NCI-H2196 (cell line): ENCODE results near the gene GFOD2.
A peak's percentile ranks its signal among the peaks of the same experiment; 100 is the strongest.

Experiments
- DNase-seq: peaks from one replicate; lab custom pipeline; 2025; ENCODE audit not compliant: unreplicated experiment; lab: John Stamatoyannopoulos, UW

The GFOD2 gene

DNA sequence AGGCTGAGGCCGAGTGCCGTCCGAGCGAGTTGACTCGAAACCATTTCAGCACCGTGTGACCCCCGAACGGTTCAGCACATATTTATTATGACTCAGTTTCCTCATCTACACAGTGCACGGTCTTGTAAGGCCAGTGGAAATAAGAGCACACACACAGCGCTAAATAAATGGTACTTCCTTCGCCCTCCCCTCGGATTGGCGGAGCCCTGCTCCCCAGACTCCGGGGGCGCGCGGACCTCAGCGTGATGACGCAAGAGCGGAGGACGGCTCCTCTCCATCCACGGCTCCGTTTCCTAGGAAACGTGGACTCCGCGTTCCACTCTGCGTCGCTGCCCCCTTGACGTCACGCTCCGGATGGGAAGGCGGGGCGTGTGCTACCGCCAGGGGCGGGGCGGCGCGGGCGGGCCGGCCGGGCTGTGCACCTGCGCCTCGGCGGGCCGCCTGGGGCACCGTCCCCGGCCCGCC lies 58.5 kb downstream of the GFOD2 start, which contains the start of gene PARD6A:
PARD6A (plus strand) TSS at position 397 of the 465 bp plus-strand sequence. CDS start 79 bp downstream, outside the sequence.
- peak; percentile 93 for DNase-seq

DNA sequence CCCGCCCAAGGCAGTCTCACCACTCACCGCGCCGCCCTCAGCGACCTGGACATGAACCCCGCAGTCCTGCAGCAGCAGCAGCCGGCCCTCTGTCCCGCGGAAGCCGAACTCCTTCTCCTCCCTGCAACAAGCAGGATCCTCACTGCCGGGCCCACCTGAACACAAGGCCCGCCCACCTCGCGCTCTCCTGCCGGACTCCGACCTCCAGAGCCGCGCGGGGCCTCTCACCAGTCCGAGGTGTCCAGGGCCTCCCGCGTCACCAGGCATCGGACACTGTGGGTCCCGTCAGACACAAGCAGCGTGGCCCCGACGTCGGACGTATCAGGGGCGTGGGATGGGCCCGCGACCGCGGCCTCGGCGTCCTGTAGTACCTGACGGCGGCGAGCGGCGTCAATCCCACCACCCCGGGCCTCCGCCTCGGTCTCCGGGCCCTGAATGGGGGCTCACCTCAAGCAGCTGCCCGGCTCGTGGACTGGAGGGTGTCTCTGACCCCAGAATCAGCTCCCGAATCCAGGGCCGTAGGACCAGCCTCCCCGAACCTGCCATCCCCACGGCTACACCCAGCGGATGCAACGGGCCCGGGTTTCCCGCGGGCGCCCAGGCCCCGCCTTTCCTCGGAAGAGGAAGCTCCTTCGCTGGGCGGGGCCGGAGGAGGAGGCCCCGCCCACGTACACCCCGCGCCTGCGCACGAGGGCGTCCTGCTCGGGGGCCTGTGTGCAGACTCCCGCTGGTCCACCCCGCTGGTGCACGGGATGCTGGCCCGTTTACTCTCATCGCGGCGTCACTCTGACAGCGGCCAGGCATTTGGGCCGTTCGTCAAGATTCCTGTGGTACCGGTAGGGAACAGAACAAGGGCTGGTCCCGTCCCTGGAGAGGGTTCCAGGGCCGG lies 59.2 kb downstream of the GFOD2 start, which contains the start of gene ACD:
ACD (minus strand) TSS at position 586 of the 889 bp plus-strand sequence; CDS start at position 546, 40 bp downstream.
- peak; percentile 85 for DNase-seq

DNA sequence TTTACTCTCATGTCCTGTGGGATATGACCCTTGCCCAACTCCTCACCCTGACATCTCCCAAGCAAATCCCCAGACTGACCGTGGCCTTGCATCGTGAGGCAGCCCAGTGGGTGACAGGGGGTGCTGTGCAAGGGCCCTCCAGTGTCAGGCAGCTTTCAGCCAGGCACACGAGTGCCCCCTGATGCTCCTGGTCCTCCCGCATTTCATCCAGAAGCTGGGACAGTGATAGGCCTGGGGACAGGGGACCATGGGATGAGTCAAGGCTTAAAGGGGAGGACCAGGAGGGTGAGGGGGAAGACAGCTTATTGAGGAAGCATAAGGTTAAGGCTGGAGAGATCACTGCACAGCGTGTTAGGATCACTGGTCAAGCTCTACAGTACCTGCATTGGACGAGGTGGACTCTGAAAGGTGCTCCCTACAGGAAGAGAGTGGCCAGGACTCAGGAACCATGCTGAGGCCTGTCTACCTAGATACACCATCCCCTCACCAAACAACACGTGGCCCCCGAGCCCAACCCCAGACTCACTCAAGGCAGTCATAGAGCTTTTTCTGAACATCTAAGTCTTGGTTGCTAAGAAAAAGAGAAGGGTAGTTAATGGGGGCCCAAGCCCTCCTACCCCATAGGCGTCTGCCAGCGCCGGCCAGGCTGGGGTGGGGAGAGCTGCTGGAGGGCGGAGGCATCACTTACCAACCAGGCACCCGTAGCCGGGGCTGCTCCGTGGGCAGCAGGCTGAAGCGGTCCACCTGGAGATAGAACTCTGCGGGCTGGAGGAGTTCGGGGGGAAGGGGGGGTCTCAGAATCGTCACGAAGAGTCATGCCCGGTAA lies 60.1 kb downstream of the GFOD2 start:
- no peak for DNase-seq

DNA sequence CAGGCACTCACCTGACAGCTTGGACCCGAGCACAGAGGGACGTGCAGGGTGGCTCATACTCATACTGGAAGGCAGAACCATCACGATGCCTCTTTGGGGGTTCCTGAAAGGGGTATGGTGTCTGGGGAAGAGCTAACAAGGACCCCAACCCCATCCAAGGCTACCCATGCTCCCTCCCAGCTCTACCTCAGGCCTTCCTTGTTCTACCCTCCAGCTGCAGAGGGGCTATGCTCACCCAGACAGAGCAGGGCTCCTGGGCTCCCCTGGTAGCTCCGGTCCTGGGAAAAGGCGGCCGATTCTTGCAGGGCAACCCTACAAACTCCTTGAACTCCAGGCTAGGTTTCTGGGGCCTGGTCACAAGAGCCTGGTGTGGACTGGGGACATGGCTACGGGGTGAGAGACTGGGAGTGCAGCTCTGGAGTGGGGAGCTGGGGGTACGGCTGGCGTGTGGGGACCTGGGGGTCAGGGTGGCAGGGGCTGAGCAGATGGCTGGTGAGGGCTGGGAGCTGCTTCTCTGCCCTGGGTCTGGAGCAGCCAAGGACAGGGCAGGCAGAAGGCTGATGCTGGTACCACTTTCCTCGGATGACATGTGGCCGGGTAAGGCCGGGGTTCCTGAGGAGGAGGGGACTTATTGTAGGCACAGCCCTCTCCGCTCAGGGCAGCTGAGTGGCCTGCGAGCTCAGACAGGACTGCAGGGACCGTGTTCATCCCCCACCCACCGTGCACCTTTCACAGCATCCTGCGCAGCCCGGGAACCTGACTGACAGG lies 61.2 kb downstream of the GFOD2 start:
- no peak for DNase-seq

DNA sequence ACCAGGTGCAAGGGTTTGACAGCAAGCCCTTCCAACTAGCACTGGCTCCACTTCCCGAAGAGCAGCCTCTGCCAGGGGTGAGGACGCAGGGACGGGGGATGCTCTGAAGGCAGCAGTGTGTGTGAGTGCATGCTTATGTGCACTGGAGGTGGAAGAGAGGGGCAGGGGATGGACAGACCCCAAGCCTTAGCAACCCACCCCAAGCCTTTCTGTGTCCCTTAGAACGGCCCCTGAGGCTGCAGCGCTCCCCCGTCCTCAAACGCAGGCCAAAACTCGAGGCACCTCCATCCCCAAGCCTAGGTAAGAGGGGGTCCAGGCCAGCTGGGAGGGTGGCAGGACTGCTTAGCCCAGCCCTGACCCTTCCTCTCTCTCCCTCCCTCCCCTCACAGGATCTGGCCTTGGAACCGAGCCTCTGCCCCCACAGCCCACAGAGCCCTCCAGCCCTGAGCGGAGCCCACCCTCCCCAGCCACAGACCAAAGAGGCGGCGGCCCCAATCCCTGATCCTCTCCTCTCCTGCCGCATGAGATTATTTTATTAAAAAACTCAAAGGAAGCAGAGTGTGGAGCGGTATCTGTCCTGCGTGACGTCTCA lies 62.0 kb downstream of the GFOD2 start:
- DNase-seq: no peak

DNA sequence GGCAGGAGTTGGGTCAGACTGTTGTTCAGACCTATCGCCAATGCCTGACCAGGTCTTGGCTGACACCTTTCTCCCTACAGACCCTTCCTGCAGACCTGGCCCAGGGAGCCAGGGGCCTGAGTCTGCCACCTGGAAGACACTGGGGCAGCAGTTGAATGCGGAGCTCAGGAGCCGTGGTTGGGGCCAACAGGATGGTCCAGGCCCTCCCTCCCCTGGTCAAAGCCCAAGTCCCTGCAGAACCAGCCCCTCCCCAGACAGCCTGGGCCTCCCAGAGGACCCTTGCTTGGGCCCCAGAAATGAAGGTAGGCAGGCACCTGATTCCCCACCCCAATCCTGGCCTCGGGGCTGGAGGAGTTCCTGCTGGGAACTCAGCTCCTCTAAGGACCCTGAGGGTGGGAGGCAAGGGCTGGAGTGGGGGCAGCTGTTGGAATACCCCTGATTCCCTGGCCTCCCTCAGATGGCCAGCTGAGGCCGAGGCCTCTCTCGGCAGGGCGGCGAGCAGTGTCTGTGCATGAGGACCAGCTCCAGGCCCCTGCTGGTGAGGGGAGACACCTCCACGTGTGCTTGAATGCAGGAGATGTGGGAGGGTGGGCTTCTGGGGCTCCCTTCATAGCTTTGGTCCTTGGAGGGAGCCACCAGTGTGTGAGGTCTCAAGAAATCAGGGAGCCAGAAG lies 62.6 kb downstream of the GFOD2 start:
- no peak for DNase-seq

DNA sequence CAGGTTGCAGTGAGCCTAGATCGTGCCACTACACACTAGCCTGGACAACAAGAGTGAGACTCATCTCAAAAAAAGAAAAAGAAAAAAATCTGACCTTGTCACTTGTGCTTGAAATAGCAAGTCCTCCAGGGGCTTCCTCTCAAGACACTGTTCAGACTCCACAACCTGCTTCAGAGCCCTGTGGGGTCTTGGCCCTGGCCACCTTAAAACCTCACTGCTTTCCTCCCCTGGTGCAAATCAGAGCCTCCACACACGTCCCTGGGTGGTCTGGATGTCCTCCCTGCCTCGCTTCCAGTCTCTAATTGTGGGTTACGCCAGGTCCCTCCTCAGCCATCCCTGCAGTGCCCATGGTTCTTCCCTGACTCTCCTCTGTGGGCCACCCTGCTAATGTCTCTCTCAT lies 63.8 kb downstream of the GFOD2 start:
- DNase-seq: no peak

DNA sequence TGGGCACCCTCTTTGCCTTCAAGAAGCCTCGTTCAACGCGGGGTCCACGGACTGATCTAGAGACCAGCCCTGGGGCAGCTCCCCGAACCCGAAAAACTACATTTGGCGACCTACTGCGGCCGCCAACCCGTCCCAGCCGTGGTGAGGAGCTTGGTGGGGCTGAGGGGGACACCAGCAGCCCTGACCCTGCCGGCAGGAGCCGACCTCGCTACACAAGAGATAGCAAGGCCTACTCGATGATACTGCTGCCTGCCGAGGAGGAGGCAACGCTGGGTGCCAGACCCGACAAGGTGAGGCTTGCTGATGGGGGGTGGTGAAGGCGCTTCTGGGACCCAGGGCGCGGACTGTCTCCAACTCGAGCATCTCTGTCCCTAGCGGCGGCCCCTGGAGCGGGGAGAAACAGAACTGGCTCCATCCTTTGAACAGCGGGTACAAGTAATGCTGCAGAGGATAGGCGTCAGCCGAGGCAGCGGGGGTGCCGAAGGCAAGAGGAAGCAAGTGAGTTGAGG lies 64.7 kb downstream of the GFOD2 start:
- no peak for DNase-seq

DNA sequence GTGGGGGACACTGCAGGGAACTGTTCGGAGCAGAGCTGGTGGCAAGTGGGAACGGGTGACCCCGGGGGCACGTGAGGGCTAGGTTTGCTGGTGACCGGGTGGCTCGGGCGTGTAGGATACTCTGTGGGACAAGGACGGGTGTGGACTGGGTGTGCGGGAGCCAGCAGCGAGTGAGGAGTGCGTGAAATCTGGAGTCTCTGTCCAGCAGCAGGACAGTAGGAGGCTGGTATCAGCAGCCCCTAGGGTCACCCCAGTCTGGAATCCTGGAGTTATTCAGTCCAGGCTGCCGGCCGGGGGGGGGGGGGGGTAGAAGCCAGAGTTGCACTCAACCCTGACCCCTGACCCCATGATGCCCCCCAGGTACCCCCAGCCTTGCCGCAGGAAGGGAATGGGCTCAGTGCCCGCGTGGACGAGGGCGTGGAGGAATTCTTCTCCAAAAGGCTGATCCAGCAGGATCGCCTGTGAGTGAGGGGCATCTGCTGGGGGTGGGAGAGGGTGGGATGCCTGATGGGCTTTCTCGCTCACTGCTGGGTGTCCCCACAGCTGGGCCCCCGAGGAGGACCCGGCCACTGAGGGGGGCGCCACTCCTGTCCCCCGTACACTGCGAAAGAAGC lies 65.2 kb downstream of the GFOD2 start:
- DNase-seq: no peak

DNA sequence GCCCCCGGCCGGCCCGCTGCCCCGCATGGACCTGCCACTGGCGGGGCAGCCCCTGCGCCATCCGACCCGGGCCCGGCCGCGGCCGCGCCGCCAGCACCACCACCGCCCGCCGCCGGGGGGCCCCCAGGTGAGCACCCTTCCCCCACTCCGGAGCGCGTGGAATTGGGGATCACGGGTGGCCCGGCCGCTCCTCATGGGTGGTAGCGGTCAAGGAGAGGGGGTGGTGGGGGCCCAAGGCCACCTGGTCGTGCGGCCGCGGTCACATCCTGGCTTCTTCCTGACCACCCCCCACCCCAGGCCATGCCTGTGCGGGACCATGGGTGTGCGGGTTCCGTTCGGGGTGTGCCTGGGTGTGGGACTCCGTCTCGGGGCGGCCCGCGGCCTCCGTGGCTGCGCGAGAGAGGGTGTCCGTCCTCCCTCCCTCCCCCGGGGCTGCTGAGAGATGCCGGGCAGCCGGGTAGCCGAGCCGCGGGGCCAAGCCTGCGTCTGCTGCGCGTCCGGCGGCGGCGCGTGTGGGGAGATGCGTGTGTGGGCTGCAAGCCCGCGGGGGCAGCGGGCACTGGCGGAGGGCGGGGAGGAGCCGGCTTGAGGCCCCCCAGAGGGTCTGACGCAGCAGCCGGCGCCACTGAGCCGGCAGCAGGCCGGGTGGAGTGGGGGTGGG lies 65.9 kb downstream of the GFOD2 start:
- DNase-seq: no peak

DNA sequence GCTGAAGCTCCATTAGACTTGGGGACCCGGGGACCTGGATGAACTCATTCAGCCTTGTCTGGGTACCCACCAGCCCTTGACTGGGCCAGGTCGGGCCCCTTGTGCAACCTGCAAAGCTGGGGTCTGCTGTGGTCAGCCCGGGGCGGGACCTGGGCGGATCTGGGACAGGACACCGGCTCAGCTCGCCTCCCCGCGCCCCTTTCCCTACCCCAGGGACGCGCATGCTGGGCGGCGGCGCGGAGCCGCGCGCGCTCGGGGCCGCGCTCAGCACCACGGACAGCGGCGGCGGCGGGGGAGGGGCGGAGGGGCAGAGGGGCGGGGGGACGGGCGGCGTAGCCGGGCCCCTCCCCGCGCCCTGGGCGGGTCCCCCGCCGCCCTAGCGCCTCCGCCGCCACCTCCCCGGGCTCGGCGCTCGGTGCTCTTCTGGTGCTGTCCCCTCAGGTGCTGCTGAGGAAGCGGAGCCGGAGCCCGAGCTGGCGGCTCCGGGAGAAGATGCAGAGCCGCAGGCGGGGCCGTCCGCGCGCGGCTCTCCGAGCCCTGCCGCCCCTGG lies 66.5 kb downstream of the GFOD2 start:
- DNase-seq: no peak

DNA sequence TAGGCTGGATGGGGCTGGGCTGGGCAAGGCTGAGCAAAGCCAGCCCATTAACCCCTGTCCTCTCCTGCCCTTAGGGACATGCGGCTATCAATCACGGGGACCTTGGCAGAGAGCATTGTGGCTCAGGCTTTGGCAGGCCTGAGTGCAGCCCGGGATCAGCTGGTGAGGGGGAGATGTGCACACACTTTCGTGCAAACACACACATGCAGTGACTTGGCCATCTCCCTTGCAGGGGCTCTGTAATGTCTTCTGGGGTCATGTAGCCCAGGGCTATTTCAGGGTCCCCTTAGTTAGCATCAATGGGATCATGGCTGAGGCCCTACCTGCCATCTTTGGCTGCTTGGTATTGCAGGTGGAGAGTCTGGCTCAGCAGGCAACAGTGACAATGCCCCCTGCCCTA lies 67.3 kb downstream of the GFOD2 start:
- DNase-seq: no peak

DNA sequence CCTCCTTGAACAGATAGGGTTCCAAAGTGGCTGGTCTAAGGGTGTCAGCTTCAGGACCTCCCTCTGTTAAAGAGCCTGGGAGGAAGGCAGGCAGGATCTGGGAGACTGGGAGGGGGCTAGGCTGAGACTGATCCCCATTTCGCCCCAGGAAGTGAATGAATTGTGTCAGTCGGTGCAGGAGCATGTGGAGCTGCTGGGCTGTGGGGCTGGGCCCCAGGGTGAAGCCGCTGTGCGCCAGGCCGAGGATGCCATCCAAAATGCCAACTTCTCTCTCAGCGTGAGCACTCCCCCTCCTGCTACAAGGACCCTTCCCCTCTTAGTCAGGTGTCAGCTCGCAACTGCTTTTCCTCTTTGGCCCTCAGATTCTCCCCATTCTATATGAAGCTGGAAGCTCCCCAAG lies 68.1 kb downstream of the GFOD2 start:
- DNase-seq: no peak

DNA sequence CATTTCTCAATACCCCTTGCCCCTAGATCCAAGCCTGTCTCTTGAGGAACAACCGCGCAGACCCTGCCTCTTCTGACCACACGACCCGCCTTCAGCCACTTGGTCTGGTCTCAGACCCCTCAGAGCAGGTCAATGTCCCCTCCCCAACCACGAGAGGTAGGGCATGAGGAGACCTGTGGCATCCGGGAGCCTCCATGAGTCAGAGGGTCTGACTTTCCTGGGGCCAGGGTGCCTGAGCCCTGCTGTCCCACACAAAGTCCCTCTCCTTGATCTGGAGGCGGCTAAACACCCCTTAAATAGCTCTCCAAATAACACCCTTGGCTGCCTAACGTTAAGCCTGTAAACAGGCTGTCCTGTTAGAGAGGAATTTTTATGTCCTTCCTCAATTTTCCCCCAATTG lies 69.1 kb downstream of the GFOD2 start:
- DNase-seq: no peak

DNA sequence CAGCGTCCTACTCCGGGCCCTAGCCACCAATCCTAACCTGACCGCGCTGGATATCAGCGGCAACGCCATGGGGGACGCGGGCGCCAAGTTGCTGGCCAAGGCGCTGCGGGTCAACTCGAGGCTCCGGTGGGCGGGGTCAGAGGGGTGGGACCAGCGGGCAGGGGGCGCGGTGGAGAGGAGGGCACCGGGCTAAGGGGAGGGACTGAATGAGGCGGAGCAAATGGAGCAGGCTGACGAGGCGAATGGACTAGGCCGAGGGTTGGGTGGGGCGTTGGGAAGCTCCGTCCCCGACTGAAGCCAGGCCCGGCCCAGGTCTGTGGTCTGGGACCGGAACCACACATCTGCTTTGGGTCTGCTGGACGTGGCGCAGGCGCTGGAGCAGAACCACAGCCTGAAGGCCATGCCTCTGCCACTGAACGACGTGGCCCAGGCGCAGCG lies 69.6 kb downstream of the GFOD2 start:
- DNase-seq: no peak

DNA sequence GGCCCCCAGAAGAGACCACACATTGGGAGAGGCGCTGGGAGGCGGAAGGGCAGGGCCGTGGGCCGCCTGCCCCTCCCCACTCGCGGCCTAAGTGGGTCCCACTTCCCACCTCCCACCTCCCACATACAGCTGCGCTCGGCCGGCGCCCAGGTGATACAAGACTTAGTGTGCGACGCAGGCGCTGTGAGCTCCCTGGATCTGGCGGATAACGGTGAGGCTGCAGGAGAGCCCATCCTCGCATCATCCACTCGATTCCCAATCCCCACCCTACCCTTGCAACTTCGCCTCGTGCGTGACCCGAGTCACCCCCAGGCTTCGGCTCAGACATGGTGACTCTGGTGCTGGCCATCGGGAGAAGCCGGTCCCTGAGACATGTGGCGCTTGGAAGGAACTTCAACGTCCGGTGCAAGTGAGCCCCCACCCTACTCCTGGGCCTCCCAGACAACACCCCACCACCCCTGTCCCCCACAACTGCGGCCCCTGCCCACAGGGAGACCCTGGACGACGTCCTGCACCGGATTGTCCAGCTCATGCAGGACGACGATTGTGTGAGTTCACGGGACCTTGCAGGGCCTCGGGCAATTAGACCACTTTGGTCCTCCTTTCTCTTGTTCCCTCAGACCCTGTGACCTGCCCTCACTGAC lies 70.2 kb downstream of the GFOD2 start:
- no peak for DNase-seq

DNA sequence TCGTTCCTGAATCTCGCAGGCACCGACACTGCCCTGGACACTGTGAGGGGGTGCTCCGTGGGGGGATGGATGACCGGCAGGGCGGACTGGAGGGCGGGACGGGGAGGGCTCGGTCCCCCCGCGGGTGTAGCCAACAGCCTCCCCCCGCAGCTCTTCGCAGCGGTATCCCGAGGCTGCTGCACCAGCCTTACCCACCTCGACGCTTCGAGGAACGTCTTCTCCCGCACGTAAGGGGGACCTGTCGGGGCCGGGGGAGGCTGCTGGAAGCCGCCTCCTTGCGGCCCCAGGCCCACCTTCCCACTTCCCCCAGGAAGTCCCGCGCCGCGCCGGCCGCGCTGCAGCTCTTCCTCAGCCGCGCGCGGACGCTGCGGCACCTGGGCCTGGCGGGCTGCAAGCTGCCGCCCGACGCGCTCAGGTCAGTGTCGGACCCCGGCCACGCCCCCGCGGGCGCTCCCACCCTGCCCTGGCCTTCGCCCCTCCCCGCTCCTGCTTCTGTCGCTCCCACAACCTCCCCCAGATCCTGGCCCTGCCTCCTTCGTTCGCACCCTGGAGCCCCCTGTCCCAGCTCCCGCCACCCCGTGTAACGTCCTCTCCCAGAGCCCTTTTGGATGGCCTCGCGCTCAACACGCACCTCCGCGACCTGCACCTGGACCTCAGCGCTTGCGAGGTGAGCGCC lies 70.9 kb downstream of the GFOD2 start:
- DNase-seq: no peak

DNA sequence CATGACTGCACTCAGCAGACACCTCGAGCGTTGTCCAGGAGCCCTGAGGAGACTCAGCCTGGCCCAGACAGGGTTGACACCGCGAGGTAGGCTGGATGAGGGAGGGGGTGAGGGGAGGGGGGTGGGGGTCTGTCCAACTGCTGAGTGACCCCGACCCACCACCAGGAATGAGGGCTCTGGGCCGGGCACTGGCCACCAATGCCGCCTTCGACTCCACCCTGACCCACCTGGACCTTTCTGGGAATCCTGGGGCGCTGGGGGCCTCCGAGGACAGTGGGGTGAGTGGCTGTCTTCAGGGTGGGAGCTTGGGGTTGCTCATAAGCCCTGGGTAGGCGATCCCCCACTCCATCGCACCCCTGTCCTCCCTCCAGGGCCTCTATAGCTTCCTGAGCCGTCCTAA lies 71.4 kb downstream of the GFOD2 start:
- DNase-seq: no peak
